Activated CD8-positive, alpha-beta memory T cell treated with anti-CD3 and anti-CD28 coated beads for 36 hours (primary cell): Measurements from ENCODE around the gene COX7A1. TPM values are rescaled to one million over a fixed set of nuclear protein-coding genes. Genes with fewer than 3 reads are reported as not detected.
"Not testable (repeated sequence)": the region's sequence is repeated elsewhere in the genome, so short reads cannot be mapped to it uniquely, and the experiment has no call there.

Experiments used
- CTCF ChIA-PET: fragments of 350-600 bp; sonication (Branson Sonifier 250); formaldehyde crosslinking; loops from one replicate; lab custom pipeline; 2021; ENCODE audit warnings: antibody characterized with exemption; lab: Charles Lee
- POLR2A ChIA-PET: fragments of 350-600 bp; sonication (Branson Sonifier 250); formaldehyde crosslinking; loops from one replicate; lab custom pipeline; 2021; ENCODE audit warnings: antibody characterized with exemption; lab: Charles Lee
- total RNA-seq, 2 experiments: library from RNA; stranded (reverse); gene quantifications; one replicate each; pipeline ENCODE4 v1.2.3, GENCODE V29; 2021

COX7A1 gene
- not detected for total RNA-seq

GRCh38 chr19:36152352-36153091 lies at the start of gene COX7A1:
Gene COX7A1 (minus strand): TSS chr19:36152447. CDS start chr19:36152407, 40 bp downstream.
- CTCF ChIA-PET: interaction anchor here (1.1 kb wide), 1 partner anchor 13 kb away, joined by 3 read pairs; no protein-coding TSS in a partner anchor
- POLR2A ChIA-PET: no interaction called here

GRCh38 chr19:36201684-36202083 lies 49.4 kb upstream of the COX7A1 start:
- CTCF ChIA-PET: interaction anchor here (0.9 kb wide), 1 partner anchor 21 kb away, joined by 5 read pairs; no protein-coding TSS in a partner anchor
- POLR2A ChIA-PET: no interaction called here

- POLR2A ChIA-PET: no interaction called here
- CTCF ChIA-PET: no interaction called here
These were observed 45.9 kb upstream of the COX7A1 start for GRCh38 chr19:36198119-36198518.

GRCh38 chr19:36196249-36196648 lies 44.0 kb upstream of the COX7A1 start:
- ChIA-PET CTCF (interaction anchor here (0.7 kb wide), 1 partner anchor 38 kb away, joined by 3 read pairs; no protein-coding TSS in a partner anchor), POLR2A (no interaction called here)

GRCh38 chr19:36186722-36187121 lies 34.5 kb upstream of the COX7A1 start:
- CTCF ChIA-PET, POLR2A ChIA-PET: not testable (repeated sequence)

- CTCF ChIA-PET: no interaction called here
- POLR2A ChIA-PET: no interaction called here
These were observed 31.0 kb upstream of the COX7A1 start for GRCh38 chr19:36183245-36183628.

- ChIA-PET POLR2A (no interaction called here), CTCF (no interaction called here)
These were observed 30.5 kb upstream of the COX7A1 start for GRCh38 chr19:36182612-36183244.

- CTCF ChIA-PET: interaction anchor here (2.8 kb wide), 1 partner anchor 51 kb away, joined by 10 read pairs; no protein-coding TSS in a partner anchor
- POLR2A ChIA-PET: not testable (repeated sequence)
These were observed 26.8 kb upstream of the COX7A1 start for GRCh38 chr19:36179077-36179476.

- CTCF ChIA-PET: interaction anchor here (0.7 to 2.2 kb wide), 3 partner anchors 10 to 98 kb away, joined by 3 to 6 read pairs (median 3); no protein-coding TSS in a partner anchor
- POLR2A ChIA-PET: not testable (repeated sequence)
These were observed 21.6 kb upstream of the COX7A1 start for GRCh38 chr19:36173846-36174245.

GRCh38 chr19:36172852-36173251 lies 20.6 kb upstream of the COX7A1 start:
- POLR2A ChIA-PET: no interaction called here
- CTCF ChIA-PET: interaction anchor here (0.7 kb wide), 1 partner anchor 1117 kb away, joined by 3 read pairs; no protein-coding TSS in a partner anchor

- POLR2A ChIA-PET: interaction anchor here (1.2 kb wide), 1 partner anchor 54 kb away, joined by 3 read pairs; the partner anchor contains the start of gene TBCB
- CTCF ChIA-PET: interaction anchor here (6.1 kb wide), 1 partner anchor 41 kb away, joined by 27 read pairs; no protein-coding TSS in a partner anchor
These were observed 17.0 kb upstream of the COX7A1 start for GRCh38 chr19:36169084-36169760.

GRCh38 chr19:36163813-36164212 lies 11.6 kb upstream of the COX7A1 start:
- POLR2A ChIA-PET: no interaction called here

GRCh38 chr19:36160821-36161596 lies 8.8 kb upstream of the COX7A1 start:
- CTCF ChIA-PET: no interaction called here

More at GRCh38 chr19:36163813-36164212, 11.6 kb upstream of the COX7A1 start:
- CTCF ChIA-PET: interaction anchor here (1.5 kb wide), 1 partner anchor 11 kb away, joined by 3 read pairs; no protein-coding TSS in a partner anchor

GRCh38 chr19:36153126-36153525 lies 879 bp upstream of the COX7A1 start:
- CTCF ChIA-PET: interaction anchor here (1.1 kb wide), 1 partner anchor 13 kb away, joined by 3 read pairs; no protein-coding TSS in a partner anchor
- POLR2A ChIA-PET: no interaction called here

More at GRCh38 chr19:36160821-36161596, 8.8 kb upstream of the COX7A1 start:
- POLR2A ChIA-PET: no interaction called here

GRCh38 chr19:36152019-36152351 lies 262 bp downstream of the COX7A1 start:
- CTCF ChIA-PET: no interaction called here
- POLR2A ChIA-PET: interaction anchor here (0.6 kb wide), 1 partner anchor 18 kb away, joined by 4 read pairs; no protein-coding TSS in a partner anchor

GRCh38 chr19:36151144-36152018 lies 866 bp downstream of the COX7A1 start:
- POLR2A ChIA-PET: interaction anchor here (0.6 kb wide), 1 partner anchor 17 kb away, joined by 4 read pairs; no protein-coding TSS in a partner anchor
- CTCF ChIA-PET: interaction anchor here (0.6 kb wide), 1 partner anchor 471 kb away, joined by 3 read pairs; no protein-coding TSS in a partner anchor

GRCh38 chr19:36150586-36150985 lies 1.7 kb downstream of the COX7A1 start:
- POLR2A ChIA-PET: no interaction called here
- CTCF ChIA-PET: no interaction called here
